IPS DF 6.9 (cell line): ENCODE data around the gene KDR.

ENCODE experiments used
- DNase-seq: peaks from one replicate; pipeline ENCODE4 v3.0.0-alpha.2; 2013; ENCODE audit warnings: low read depth, low spot score
- H3K27ac ChIP-seq: one replicate; pipeline ENCODE4 v1.5.1; 2013; ENCODE audit warnings: low read length, control low read depth
- H3K27me3 ChIP-seq: 2 replicates; pipeline ENCODE4 v1.6.1; 2013; ENCODE audit warnings: mild to moderate bottlenecking, low read length; ENCODE audit not compliant: control insufficient read depth, insufficient read depth
- H3K36me3 ChIP-seq: 2 replicates; pipeline ENCODE4 v1.6.1; 2013; ENCODE audit warnings: low read length; ENCODE audit not compliant: control insufficient read depth, insufficient read depth
- H3K4me1 ChIP-seq: 2 replicates; pipeline ENCODE4 v1.6.1; 2013; ENCODE audit warnings: low read length; ENCODE audit not compliant: control insufficient read depth, insufficient read depth
- H3K4me3 ChIP-seq: 2 replicates; pipeline ENCODE4 v1.5.1; 2013; ENCODE audit warnings: mild to moderate bottlenecking, low read length
- H3K9me3 ChIP-seq: 2 replicates; pipeline ENCODE4 v1.6.1; 2013; ENCODE audit warnings: low read length, inconsistent platforms; ENCODE audit not compliant: control insufficient read depth, insufficient read depth
- WGBS: extraction: QIAGEN DNeasy Blood & Tissue Kit; methylation state at CpG from one replicate; pipeline ENCODE4 v1.1.7; 2013; ENCODE audit warnings: mixed read lengths, missing lambda C conversion rate; ENCODE audit not compliant: insufficient read length, insufficient coverage; 5-methylcytosine and 5-hydroxymethylcytosine counted together

The KDR gene

GRCh38 chr4:55069248-55069647 is 56.1 kb downstream of the KDR start:
- DNase-seq, result no peak
- Histone ChIP-seq H3K36me3 (no peaks in the 10 kb centered on the region), H3K27me3 (no peaks in the 10 kb centered on the region), H3K9me3 (no peaks in the 10 kb centered on the region), H3K4me3 (no peak overlapping the region), H3K4me1 (no peaks in the 10 kb centered on the region), H3K27ac (no peak overlapping the region)
- no CpG with 5 or more reads among the region's 5 CpGs for WGBS

GRCh38 chr4:55068522-55068921 is 56.9 kb downstream of the KDR start:
- no peaks in the 10 kb centered on the region for H3K27me3 ChIP-seq
- H3K9me3 ChIP-seq, result no peaks in the 10 kb centered on the region
- H3K27ac ChIP-seq, result no peak overlapping the region
- no CpG with 5 or more reads among the region's 7 CpGs for WGBS
- no peak overlapping the region for H3K4me3 ChIP-seq
- H3K36me3 ChIP-seq, result no peaks in the 10 kb centered on the region
- no peaks in the 10 kb centered on the region for H3K4me1 ChIP-seq
- DNase-seq, result no peak

GRCh38 chr4:55066018-55066417 is 59.4 kb downstream of the KDR start:
- DNase-seq, result no peak
- no peaks in the 10 kb centered on the region for H3K4me1 ChIP-seq
- no CpG with 5 or more reads among the region's 6 CpGs for WGBS
- no peak overlapping the region for H3K4me3 ChIP-seq
- no peaks in the 10 kb centered on the region for H3K27me3 ChIP-seq
- no peaks in the 10 kb centered on the region for H3K9me3 ChIP-seq
- H3K36me3 ChIP-seq, result no peaks in the 10 kb centered on the region
- no peak overlapping the region for H3K27ac ChIP-seq

GRCh38 chr4:55055529-55055928 is 69.9 kb downstream of the KDR start:
- no peak overlapping the region for H3K27ac ChIP-seq
- no peaks in the 10 kb centered on the region for H3K27me3 ChIP-seq
- H3K4me3 ChIP-seq, result no peak overlapping the region
- no CpG with 5 or more reads among the region's 4 CpGs for WGBS
- no peaks in the 10 kb centered on the region for H3K9me3 ChIP-seq
- no peak for DNase-seq
- H3K36me3 ChIP-seq, result no peaks in the 10 kb centered on the region
- no peaks in the 10 kb centered on the region for H3K4me1 ChIP-seq

GRCh38 chr4:55051532-55051931 is 73.9 kb downstream of the KDR start:
- Histone ChIP-seq H3K27me3 (no peaks in the 10 kb centered on the region), H3K4me1 (no peaks in the 10 kb centered on the region), H3K9me3 (no peaks in the 10 kb centered on the region), H3K4me3 (no peak overlapping the region), H3K36me3 (no peaks in the 10 kb centered on the region), H3K27ac (no peak overlapping the region)
- whole genome bisulfite sequencing, result no CpG with 5 or more reads among the region's 2 CpGs
- no peak for DNase-seq

- no CpG with 5 or more reads among the region's 1 CpG for WGBS
- H3K9me3 ChIP-seq, result no peaks in the 10 kb centered on the region
- H3K4me1 ChIP-seq, result no peaks in the 10 kb centered on the region
- no peaks in the 10 kb centered on the region for H3K36me3 ChIP-seq
- H3K4me3 ChIP-seq, result no peak overlapping the region
- no peak for DNase-seq
- H3K27ac ChIP-seq, result no peak overlapping the region
- no peaks in the 10 kb centered on the region for H3K27me3 ChIP-seq
These were observed 74.9 kb downstream of the KDR start for GRCh38 chr4:55050418-55050950.

GRCh38 chr4:55038176-55038890 is 87.1 kb downstream of the KDR start:
- H3K4me3 ChIP-seq, result no peak overlapping the region
- H3K36me3 ChIP-seq, result no peaks in the 10 kb centered on the region
- no peak for DNase-seq
- no peaks in the 10 kb centered on the region for H3K27me3 ChIP-seq
- H3K4me1 ChIP-seq, result no peaks in the 10 kb centered on the region
- WGBS, result no CpG with 5 or more reads among the region's 2 CpGs
- H3K27ac ChIP-seq, result no peak overlapping the region
- H3K9me3 ChIP-seq, result no peaks in the 10 kb centered on the region

GRCh38 chr4:55037728-55038127 is 87.7 kb downstream of the KDR start:
- no CpG with 5 or more reads among the region's 1 CpG for WGBS
- Histone ChIP-seq H3K36me3 (no peaks in the 10 kb centered on the region), H3K4me1 (no peaks in the 10 kb centered on the region), H3K27ac (no peak overlapping the region), H3K9me3 (no peaks in the 10 kb centered on the region), H3K27me3 (no peaks in the 10 kb centered on the region), H3K4me3 (no peak overlapping the region)
- no peak for DNase-seq

GRCh38 chr4:55036405-55036804 is 89.0 kb downstream of the KDR start:
- no peaks in the 10 kb centered on the region for H3K27me3 ChIP-seq
- H3K9me3 ChIP-seq, result no peaks in the 10 kb centered on the region
- no peak for DNase-seq
- H3K36me3 ChIP-seq, result no peaks in the 10 kb centered on the region
- H3K4me3 ChIP-seq, result no peak overlapping the region
- no peaks in the 10 kb centered on the region for H3K4me1 ChIP-seq
- H3K27ac ChIP-seq, result no peak overlapping the region
- no CpG with 5 or more reads among the region's 3 CpGs for WGBS

GRCh38 chr4:55035892-55036291 is 89.5 kb downstream of the KDR start:
- no CpG with 5 or more reads among the region's 1 CpG for WGBS
- Histone ChIP-seq H3K9me3 (no peaks in the 10 kb centered on the region), H3K4me1 (no peaks in the 10 kb centered on the region), H3K4me3 (no peak overlapping the region), H3K27ac (no peak overlapping the region), H3K36me3 (no peaks in the 10 kb centered on the region), H3K27me3 (no peaks in the 10 kb centered on the region)
- no peak for DNase-seq

GRCh38 chr4:55033296-55033695 is 92.1 kb downstream of the KDR start:
- no CpG with 5 or more reads among the region's 8 CpGs for WGBS
- Histone ChIP-seq H3K4me1 (no peaks in the 10 kb centered on the region; the same call in 1 of the 2 replicates), H3K4me3 (no peak overlapping the region), H3K9me3 (no peaks in the 10 kb centered on the region), H3K27me3 (no peaks in the 10 kb centered on the region), H3K36me3 (no peaks in the 10 kb centered on the region), H3K27ac (no peak overlapping the region)
- DNase-seq, result no peak
